DOHH2 (cell line): Measurements from ENCODE around the gene GPR152.

Source experiments
- H3F3A ChIP-seq: fragments of 200-600 bp; sonication (generic), shearing (Covaris generic); 2 replicates; pipeline ENCODE4 v1.6.0; 2016; ENCODE audit warnings: antibody characterized with exemption, mild to moderate bottlenecking; ENCODE audit not compliant: control insufficient read depth, insufficient read depth
- H3K27ac ChIP-seq: fragments of 200-600 bp; sonication (generic); 2 replicates; pipeline ENCODE4 v1.5.1; 2014; ENCODE audit warnings: low read depth, mild to moderate bottlenecking, low read length, moderate library complexity
- H3K27me3 ChIP-seq: fragments of 200-600 bp; sonication (generic); 2 replicates; pipeline ENCODE4 v1.6.1; 2014; ENCODE audit warnings: mild to moderate bottlenecking, low read length, mixed read lengths; ENCODE audit not compliant: control insufficient read depth
- H3K36me3 ChIP-seq: fragments of 200-600 bp; sonication (generic); 2 replicates; pipeline ENCODE4 v1.6.1; 2014; ENCODE audit warnings: mild to moderate bottlenecking, low read length, moderate library complexity, mixed read lengths; ENCODE audit not compliant: control insufficient read depth
- H3K4me1 ChIP-seq: fragments of 200-600 bp; sonication (generic); 2 replicates; pipeline ENCODE4 v1.6.1; 2014; ENCODE audit warnings: mild to moderate bottlenecking, low read length, mixed read lengths; ENCODE audit not compliant: control insufficient read depth
- H3K4me2 ChIP-seq: fragments of 200-600 bp; sonication (generic); 2 replicates; pipeline ENCODE4 v1.6.0; 2014; ENCODE audit warnings: mild to moderate bottlenecking, low read length, moderate library complexity
- H3K4me3 ChIP-seq: fragments of 200-600 bp; sonication (generic); 2 replicates; pipeline ENCODE4 v1.5.1; 2014; ENCODE audit warnings: mild to moderate bottlenecking, low read length, mixed read lengths
- H3K79me2 ChIP-seq: fragments of 200-600 bp; sonication (generic); 2 replicates; pipeline ENCODE4 v1.6.1; 2014; ENCODE audit warnings: mild to moderate bottlenecking, low read length, mixed read lengths; ENCODE audit not compliant: control insufficient read depth
- H3K9me2 ChIP-seq: fragments of 200-600 bp; sonication (generic); replicated peaks from 2 replicates; pipeline ENCODE4 v1.6.1; 2014; ENCODE audit warnings: mild to moderate bottlenecking, low read length, mixed read lengths; ENCODE audit not compliant: control insufficient read depth
- H3K9me3 ChIP-seq: fragments of 200-600 bp; sonication (generic); 2 replicates; pipeline ENCODE4 v1.6.1; 2014; ENCODE audit warnings: antibody characterized with exemption, low read length, mixed read lengths; ENCODE audit not compliant: control insufficient read depth, insufficient read depth
- H4K20me1 ChIP-seq: fragments of 200-600 bp; sonication (generic); 2 replicates; pipeline ENCODE4 v1.6.0; 2014; ENCODE audit warnings: low read depth, mild to moderate bottlenecking, antibody characterized with exemption, low read length, moderate library complexity; ENCODE audit not compliant: control insufficient read depth, insufficient read depth
- EZH2phosphoT487 ChIP-seq: fragments of 200-600 bp; sonication (generic); IDR thresholded peaks from 2 replicates; pipeline ENCODE4 v1.6.1; 2017; ENCODE audit warnings: borderline replicate concordance, mild to moderate bottlenecking, antibody characterized with exemption, low read length, moderate library complexity, mixed read lengths
- TF ChIP-seq, protein P1 (sequence below): fragments of 200-600 bp; sonication (generic); IDR thresholded peaks from one replicate; pipeline ENCODE4 v1.5.1; 2014; ENCODE audit warnings: antibody characterized with exemption, mild to moderate bottlenecking, low read depth, low read length; ENCODE audit not compliant: poor library complexity, severe bottlenecking

GPR152 gene

DNA sequence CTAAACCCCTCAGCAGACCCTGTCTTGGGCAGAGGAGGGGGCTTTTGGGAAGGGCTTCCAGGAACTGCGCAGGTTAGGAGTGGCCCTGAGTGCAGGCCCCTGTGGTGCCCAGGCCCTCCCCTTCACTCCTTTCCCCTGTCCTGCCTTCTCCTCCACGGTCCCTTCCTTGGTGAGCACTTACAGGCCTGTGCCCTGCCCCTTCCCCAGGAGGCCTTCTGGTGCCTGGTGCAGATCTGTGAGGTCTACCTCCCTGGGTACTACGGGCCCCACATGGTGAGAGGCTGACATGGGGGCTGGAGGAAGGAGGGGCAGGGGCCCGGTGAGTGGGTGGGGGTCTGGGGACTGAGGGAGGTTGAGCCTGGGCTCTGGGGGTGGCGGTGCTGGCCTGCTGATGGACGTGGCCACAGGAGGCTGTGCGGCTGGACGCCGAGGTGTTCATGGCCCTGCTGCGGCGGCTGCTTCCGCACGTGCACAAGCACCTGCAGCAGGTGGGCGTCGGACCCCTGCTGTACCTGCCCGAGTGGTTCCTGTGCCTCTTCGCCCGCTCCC lies 46.0 kb downstream of the GPR152 start:
- Histone ChIP-seq H3F3A (peaks cover 30% of the 10 kb centered on the region), H3K4me3 (peak overlapping the region; percentile 93), H3K4me1 (peaks cover 88% of the 10 kb centered on the region), H4K20me1 (no peaks in the 10 kb centered on the region), H3K27me3 (no peaks in the 10 kb centered on the region), H3K79me2 (peaks cover 45% of the 10 kb centered on the region), H3K27ac (peak overlapping the region; percentile 96), H3K9me3 (no peaks in the 10 kb centered on the region), H3K36me3 (peaks cover 59% of the 10 kb centered on the region), H3K9me2 (no peaks in the 10 kb centered on the region), H3K4me2 (peak overlapping the region; percentile 80)
- TF ChIP-seq, protein P1, sequence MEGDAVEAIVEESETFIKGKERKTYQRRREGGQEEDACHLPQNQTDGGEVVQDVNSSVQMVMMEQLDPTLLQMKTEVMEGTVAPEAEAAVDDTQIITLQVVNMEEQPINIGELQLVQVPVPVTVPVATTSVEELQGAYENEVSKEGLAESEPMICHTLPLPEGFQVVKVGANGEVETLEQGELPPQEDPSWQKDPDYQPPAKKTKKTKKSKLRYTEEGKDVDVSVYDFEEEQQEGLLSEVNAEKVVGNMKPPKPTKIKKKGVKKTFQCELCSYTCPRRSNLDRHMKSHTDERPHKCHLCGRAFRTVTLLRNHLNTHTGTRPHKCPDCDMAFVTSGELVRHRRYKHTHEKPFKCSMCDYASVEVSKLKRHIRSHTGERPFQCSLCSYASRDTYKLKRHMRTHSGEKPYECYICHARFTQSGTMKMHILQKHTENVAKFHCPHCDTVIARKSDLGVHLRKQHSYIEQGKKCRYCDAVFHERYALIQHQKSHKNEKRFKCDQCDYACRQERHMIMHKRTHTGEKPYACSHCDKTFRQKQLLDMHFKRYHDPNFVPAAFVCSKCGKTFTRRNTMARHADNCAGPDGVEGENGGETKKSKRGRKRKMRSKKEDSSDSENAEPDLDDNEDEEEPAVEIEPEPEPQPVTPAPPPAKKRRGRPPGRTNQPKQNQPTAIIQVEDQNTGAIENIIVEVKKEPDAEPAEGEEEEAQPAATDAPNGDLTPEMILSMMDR = no peak
- no peak for TF ChIP-seq EZH2phosphoT487

DNA sequence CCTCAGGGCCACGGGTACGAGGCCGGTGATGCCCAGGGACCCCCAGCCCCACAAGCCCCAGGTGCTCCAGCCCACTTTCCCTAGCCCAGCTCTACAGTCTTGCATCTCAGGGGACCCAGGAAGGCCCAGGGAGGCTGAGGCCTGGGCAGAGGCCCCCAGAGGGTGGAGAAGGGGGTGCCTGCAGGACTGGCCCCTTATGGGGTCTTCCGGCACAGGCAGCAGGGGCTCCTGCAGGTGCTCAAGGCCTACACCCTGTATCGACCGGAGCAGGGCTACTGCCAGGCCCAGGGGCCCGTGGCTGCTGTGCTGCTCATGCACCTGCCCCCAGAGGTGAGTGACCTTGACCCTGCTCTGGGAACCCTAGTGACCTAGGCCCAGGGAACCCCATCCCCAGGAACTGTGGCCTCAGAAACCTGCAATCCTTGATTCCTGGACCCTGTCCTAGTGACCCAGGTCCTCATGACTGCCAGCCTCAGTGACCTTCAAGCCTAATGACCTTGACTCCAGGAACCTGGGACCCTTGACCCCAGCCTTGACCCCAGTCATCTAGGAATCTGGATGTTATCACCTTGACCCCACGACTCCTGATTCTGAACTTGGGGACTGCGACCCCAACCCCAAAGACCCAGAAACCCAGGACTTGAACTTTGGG lies 46.7 kb downstream of the GPR152 start:
- peaks cover 65% of the 10 kb centered on the region for H3K36me3 ChIP-seq
- peak overlapping the region; percentile 93 for H3K4me3 ChIP-seq
- H3K79me2 ChIP-seq = peaks cover 52% of the 10 kb centered on the region
- no peaks in the 10 kb centered on the region for H3K9me2 ChIP-seq
- peak overlapping the region; percentile 80 for H3K4me2 ChIP-seq
- H3K9me3 ChIP-seq = no peaks in the 10 kb centered on the region
- peaks cover 82% of the 10 kb centered on the region for H3K4me1 ChIP-seq
- peak overlapping the region; percentile 96 for H3K27ac ChIP-seq
- TF ChIP-seq, protein P1 = no peak
- TF ChIP-seq EZH2phosphoT487 = no peak
- H4K20me1 ChIP-seq = 0 out of 2 replicates have a peak, but pooled peaks cover 1% of the 10 kb centered on the region
- H3K27me3 ChIP-seq = no peaks in the 10 kb centered on the region
- peaks cover 24% of the 10 kb centered on the region for H3F3A ChIP-seq

DNA sequence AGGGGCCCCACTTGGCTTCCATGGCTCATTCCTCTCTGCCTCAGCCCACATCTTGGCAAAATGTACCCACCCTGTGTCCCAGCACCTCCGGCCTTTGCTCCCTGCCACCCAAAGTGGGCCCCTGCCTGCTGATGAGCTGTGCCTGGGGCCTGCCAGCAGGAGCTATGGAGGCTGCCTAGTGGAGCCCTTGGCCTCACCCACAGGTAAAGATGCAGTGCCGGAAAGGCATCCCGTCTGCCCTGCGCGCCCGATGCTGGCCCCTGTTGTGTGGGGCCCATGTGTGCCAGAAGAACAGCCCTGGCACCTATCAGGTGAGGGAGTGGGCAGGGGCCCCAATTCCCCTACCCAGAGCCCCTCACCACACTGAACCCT lies 47.3 kb downstream of the GPR152 start:
- Histone ChIP-seq H3K79me2 (peaks cover 58% of the 10 kb centered on the region), H3F3A (peaks cover 22% of the 10 kb centered on the region), H3K27me3 (no peaks in the 10 kb centered on the region), H3K27ac (peak overlapping the region; percentile 96), H4K20me1 (peaks cover 7% of the 10 kb centered on the region; the same call in 1 of the 2 replicates), H3K4me1 (peaks cover 82% of the 10 kb centered on the region), H3K36me3 (peaks cover 71% of the 10 kb centered on the region), H3K4me2 (peak overlapping the region; percentile 80), H3K9me3 (no peaks in the 10 kb centered on the region), H3K4me3 (peak overlapping the region; percentile 93), H3K9me2 (no peaks in the 10 kb centered on the region)
- TF ChIP-seq EZH2phosphoT487 = no peak
- TF ChIP-seq, protein P1 = no peak
